ENCODE results near the gene NEGR1.

NEGR1 gene

DNA sequence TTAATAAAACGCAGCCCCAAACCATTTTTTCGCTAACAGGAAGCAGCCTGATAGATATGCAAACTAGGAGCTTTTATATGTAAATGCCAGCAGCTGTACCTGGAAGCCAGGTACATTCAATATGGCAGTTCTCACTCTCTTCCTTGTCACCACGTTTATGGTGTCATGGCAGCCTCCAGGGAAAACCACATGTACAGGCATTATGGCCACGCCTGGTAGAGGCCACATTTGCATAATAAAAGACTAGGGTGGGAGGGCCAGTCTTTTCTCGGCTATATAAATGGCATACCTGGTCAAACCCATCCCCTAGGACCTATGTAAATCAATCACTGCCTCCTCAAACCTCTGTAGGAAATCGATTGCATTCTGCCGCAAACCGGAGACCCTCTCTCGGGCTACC lies 247.5 kb downstream of the NEGR1 start:
- DNase-seq (ENCODE audit: low read depth in 2 of 2), result no peak

DNA sequence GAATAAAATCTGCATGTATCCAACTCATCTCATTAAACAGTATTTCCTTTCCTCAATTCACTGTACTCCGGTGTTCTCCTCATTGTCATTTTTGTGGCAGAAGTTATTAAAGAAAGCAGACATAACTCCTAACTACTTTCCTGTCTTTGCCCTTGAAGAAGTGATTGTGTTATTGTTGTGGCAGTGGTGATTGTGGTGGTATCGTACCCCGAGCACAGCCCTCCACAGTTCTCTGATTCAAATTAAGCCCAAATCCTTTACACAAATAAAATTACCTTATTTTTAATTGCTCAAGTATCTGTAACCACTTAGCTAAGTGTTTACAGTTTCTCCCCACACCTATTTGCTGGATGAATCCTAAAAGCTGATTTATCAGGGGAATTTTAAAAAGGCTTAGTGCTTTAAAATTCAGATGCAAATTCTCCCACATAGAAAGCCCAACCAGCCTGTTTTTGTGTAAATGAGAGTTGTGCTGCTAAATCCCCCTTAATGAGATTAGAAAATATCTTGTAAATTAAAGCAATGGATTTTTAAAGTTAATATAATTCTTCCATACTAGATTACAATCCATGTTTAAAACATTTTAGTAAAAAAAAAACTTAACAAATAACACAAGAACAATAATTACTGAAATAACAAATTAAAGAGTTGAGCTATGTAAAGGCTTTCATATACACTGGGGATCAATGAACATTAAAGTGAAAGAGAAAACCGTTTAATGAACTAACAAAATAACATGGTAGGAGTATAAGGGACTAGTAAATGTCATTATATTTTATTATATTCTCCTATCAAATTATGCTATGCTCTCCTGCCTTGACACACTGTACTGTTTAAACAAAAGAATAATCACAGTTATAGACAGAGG lies 259.0 kb downstream of the NEGR1 start:
- DNase-seq (ENCODE audit: low read depth in 2 of 2), result no peak

- no peak for DNase-seq (ENCODE audit: low read depth in 2 of 2)
These were observed 263.8 kb downstream of the NEGR1 start for GRCh38 chr1:72018562-72018961.

DNA sequence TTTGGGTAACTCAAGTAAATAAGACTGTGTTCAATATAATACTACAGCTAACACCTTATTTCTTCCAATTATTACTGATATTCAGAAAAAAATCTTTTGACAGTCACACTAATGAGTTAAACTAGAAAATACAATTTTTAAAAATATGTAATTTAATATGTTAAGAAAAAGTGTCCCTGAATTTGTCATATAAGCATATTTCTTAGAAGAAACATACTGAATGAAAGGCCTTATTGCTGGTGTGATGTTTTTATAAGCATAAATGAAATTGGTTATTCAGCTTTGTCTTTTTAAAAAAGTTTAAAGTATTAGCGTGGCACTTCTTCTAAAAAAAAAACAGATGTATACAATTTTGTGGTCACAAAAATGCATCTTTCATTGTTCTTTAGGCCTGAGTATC lies 267.3 kb downstream of the NEGR1 start:
- DNase-seq (ENCODE audit: low read depth in 2 of 2), result no peak

DNA sequence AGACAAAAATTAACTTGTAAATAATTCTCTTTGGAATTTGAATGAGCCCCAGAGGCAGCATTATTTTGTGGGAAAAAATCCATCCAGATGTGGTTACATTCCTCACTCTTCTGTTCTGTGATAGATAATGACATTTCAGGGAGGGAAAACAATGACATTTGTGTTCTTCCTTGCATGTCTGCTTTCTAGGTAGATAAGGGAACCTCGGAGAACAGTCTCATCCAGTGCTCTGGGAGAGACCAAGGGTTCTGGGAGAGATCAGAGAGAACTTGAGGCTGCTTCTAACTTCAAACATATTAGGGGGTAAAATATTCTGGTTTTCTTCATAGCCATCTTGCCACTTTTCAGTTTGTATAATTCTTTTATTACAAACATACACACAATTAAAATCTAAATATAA lies 269.2 kb downstream of the NEGR1 start:
- DNase-seq (ENCODE audit: low read depth in 2 of 2), result no peak

DNA sequence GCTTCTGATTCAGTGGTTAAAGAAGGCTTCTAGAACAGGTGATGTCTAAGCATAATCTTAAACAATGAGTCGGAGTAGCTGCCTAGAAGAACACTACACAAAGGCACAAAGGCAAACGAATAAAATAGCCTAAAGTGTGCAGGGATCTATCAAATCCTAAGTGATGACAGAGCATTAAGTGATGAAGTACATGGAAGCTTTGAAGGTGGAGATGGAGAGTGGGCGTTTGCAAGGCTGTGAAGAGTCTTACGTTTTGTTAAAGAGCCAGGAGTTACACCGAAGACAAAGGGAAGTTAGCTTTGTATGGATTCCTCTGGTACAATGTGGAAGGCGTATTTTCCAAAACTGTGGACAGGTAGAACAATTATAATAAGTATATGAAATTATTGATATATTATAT lies 270.6 kb downstream of the NEGR1 start:
- DNase-seq (ENCODE audit: low read depth in 2 of 2), result no peak

DNA sequence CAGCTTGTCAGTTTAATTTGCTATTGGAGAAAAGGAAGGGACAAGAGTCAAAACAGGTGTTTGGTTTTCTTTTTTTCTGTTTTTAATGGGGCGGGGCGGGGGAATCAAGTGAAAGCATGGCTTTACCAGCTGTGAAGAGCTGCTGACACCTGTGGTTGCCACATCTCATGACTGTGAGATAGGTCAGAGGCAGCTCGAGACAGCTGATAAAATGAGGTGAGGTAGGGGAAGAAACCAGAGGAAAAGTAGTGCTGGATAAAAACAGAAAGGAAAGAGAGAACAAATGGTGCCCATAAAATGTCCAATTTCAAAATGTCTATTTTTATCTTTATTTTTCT lies 272.3 kb downstream of the NEGR1 start:
- no peak for DNase-seq (ENCODE audit: low read depth in 2 of 2)

DNA sequence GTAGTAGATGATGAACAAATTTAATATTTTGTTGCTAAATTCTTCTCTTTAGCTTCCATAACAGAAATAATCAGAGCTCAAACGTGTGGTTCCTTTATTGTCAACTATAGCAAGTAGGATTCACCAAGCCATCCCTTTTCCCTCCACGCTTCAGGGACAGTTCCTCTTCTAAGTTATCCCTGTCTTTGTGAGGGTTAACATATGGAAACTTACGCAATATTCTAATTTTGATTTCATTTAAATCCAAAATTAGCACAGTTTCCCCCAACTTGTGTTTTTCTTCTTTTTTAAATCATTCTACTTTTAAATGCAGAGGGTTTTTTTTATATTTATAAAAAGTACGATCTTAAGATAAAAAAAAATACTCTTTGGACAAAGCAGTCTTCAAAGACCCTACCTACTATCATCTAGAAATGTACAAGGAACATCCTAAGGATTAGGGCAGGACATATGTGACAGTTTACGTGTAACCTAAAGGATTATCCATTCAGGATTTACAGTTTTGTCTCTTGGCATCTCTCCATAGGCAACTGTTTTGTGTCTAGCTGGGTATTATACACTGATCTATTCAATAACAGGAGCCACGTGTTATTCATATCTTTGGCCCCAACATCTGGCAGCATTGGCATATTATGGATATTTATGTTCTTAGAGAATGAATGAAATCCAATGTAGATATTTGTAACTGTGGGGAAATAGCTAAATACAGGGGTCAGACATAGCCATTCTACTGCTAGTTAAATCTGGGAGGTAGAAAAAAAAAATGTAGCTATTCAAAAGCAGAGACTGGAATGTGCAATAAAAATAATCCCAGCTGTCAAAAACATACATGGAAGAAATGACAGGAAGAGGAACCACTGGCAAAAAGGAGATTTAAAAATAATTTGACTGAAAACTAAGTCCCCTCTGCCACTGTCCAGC lies 272.9 kb downstream of the NEGR1 start:
- DNase-seq (ENCODE audit: low read depth in 2 of 2), result no peak

- DNase-seq (ENCODE audit: low read depth in 2 of 2), result no peak
These were observed 275.0 kb downstream of the NEGR1 start for GRCh38 chr1:72007312-72007711.

DNA sequence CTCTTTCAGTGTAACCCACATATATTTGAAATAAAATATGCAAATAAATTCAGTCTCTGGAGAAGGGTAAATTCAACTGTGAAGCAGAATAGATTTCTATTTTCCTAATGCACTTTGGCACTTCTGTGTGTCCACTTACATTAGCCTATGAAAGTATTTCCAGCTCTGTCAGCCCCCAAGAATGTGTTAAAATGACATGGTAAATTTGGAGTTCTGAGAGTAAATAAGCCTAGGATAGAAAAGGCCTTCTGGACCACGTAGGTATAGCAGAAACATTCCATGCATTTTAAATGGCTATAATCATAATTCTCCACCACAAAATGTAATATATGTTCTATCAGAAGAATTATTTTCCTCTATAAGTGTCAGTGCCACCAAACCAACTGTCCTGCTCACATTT lies 276.2 kb downstream of the NEGR1 start:
- no peak for DNase-seq (ENCODE audit: low read depth in 2 of 2)

DNA sequence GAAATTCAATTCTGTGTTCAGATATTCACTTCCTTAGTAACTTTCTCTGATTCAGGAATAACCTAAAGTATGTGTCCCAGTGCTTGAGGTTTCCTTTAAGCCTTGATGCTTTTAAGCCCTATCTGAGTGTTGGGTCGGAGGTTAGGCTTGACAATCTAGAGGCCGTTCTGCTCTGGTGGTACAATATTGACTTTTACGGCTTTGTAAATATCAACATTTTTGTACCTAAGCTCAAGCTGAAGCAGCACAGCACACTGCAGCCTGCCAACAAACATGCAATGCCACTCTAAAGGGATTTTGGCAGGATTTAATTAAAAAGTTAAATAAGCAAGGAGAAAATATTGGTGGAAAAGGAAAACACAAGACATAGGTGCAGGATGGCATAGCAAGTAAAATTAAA lies 279.2 kb downstream of the NEGR1 start:
- no peak for DNase-seq (ENCODE audit: low read depth in 2 of 2)

GRCh38 chr1:72000809-72001208 lies 281.5 kb downstream of the NEGR1 start:
- DNase-seq (ENCODE audit: low read depth in 2 of 2), result no peak

DNA sequence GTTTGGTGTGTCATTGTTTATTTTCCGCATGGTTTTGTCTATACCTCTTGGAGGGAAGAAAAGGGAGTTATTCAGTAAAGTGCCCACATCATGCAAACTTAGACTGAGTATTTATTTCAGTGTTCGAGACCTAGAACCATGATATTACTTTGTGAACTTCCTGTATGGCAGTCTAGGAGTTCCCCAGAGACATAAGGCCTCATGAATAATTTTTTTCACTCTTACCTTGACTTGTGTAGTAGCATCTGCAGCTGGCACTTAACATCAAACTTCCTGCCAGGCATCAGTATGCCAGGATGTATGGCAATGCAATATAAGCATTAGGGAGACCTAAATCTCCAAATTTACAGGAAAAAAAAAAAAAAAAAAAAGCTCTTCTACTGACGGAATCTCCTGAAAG lies 287.7 kb downstream of the NEGR1 start:
- no peak for DNase-seq (ENCODE audit: low read depth in 2 of 2)

DNA sequence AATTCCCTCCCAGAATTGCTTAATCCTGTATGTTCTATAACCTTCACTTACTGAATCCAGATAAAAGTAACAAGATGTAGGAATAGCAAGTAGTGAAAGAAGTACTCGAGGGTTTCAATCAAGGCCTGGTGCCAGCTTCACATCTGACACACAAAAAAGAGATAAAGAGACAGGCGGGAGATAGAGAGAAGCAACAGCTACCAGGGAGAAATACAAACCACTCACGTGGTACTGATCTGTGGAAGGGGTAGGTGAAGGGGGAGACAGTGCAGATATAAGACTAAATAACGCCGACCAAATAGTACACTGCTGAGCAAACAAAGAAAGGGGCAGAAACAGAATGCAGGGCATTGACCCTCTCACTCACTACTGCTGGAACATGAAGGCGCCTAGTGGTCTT lies 295.2 kb downstream of the NEGR1 start:
- DNase-seq (ENCODE audit: low read depth in 2 of 2), result no peak

GRCh38 chr1:71986160-71986559 lies 296.2 kb downstream of the NEGR1 start:
- DNase-seq (ENCODE audit: low read depth in 2 of 2), result no peak

GRCh38 chr1:71980556-71980955 lies 301.8 kb downstream of the NEGR1 start:
- no peak for DNase-seq (ENCODE audit: low read depth in 2 of 2)

GRCh38 chr1:71979882-71980281 lies 302.5 kb downstream of the NEGR1 start:
- DNase-seq (ENCODE audit: low read depth in 2 of 2), result no peak

- DNase-seq (ENCODE audit: low read depth in 2 of 2), result no peak
These were observed 314.7 kb downstream of the NEGR1 start for GRCh38 chr1:71967670-71968069.

- DNase-seq (ENCODE audit: low read depth in 2 of 2), result no peak
These were observed 318.2 kb downstream of the NEGR1 start for GRCh38 chr1:71964188-71964587.

DNA sequence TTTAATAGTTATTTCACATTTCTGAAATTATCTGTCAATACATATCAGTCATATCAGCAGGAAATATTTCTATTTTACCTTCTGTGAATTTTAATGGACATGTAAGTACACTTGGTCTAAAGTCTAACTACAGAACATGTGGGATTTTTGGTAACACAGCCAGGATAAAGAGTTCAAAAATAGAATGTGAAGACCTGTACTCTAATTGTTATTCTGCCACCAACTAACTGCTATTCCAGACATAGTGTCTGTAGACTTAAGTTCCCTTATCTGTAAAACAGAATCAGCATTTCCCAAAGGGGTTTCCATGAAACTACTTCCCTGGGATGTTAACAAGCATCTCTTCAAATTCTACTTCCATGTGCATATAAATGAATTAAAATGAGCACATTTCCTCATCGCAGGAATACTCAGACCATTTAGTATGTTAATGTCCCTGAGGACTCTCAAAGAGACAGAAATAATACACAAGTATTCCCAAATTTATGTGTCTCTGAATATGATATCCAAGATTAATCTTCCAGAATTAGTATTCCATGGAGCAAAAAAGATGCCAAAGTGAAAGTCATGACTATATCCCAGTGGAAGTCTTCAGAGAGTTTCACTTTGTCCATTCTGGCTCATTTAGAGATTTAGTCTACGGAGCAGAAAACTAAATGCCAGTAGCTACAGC lies 325.6 kb downstream of the NEGR1 start:
- no peak for DNase-seq (ENCODE audit: low read depth in 2 of 2)

GRCh38 chr1:71950579-71950978 lies 331.8 kb downstream of the NEGR1 start:
- no peak for DNase-seq (ENCODE audit: low read depth in 2 of 2)

DNA sequence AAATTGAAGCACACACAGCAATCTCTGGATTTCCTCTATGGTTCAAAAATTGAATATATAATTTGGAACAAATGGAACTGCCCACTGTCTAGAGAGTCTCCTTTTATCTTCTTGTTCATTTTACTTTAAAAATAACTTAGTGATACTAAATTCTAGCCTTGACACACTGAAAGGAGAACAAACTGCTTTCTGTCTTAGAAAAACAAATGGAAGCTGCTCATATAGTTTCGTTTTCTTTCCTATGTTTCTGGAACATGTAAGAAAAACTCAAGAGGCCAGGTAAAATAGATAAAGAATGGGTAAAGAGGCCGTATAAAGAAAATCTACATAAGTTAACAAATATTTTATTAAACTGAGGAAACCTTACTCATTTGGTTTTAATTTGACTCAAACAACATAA lies 332.7 kb downstream of the NEGR1 start:
- DNase-seq (ENCODE audit: low read depth in 2 of 2), result no peak
